Activated CD8-positive, alpha-beta memory T cell treated with anti-CD3 and anti-CD28 coated beads, Interleukin-2, amount 50 U/mL, for 1 hour (primary cell): ENCODE measurements around the gene GNG8.

ENCODE experiments used
- DNase-seq: peaks from one replicate; pipeline ENCODE4 v3.0.0-alpha.2; 2020; ENCODE audit errors: extremely low read depth

The GNG8 gene

GRCh38 chr19:46635920-46636761 is at the start of gene GNG8:
Gene GNG8 (minus strand): TSS chr19:46636202. CDS start chr19:46634682, 1,520 bp downstream.
- no peak for DNase-seq

- DNase-seq, result no peak
These were observed 49.2 kb upstream of the GNG8 start for GRCh38 chr19:46685189-46685588.

GRCh38 chr19:46678110-46678732 is 42.2 kb upstream of the GNG8 start:
- DNase-seq, result no peak

GRCh38 chr19:46674416-46675178 is 38.6 kb upstream of the GNG8 start:
- DNase-seq, result no peak

GRCh38 chr19:46670813-46671212 is 34.8 kb upstream of the GNG8 start:
- DNase-seq, result no peak

- no peak for DNase-seq
These were observed 32.7 kb upstream of the GNG8 start for GRCh38 chr19:46668662-46669061.

- no peak for DNase-seq
These were observed 29.1 kb upstream of the GNG8 start for GRCh38 chr19:46665072-46665471.

- DNase-seq, result peak; percentile 40
These were observed 26.0 kb upstream of the GNG8 start for GRCh38 chr19:46661735-46662592.

- DNase-seq, result peak; percentile 99
These were observed 25.2 kb upstream of the GNG8 start, which contains the start of gene DACT3 for GRCh38 chr19:46661020-46661731. Gene DACT3 (minus strand): TSS chr19:46661182. CDS start chr19:46661064, 118 bp downstream.

- DNase-seq, result no peak
These were observed 24.6 kb upstream of the GNG8 start for GRCh38 chr19:46660551-46661019.

GRCh38 chr19:46660008-46660517 is 24.1 kb upstream of the GNG8 start:
- no peak for DNase-seq

GRCh38 chr19:46659151-46660007 is 23.4 kb upstream of the GNG8 start:
- DNase-seq, result no peak

- DNase-seq, result no peak
These were observed 20.5 kb upstream of the GNG8 start for GRCh38 chr19:46656541-46656940.

- DNase-seq, result no peak
These were observed 18.7 kb upstream of the GNG8 start for GRCh38 chr19:46654621-46655152.

GRCh38 chr19:46650445-46650844 is 14.4 kb upstream of the GNG8 start:
- DNase-seq, result no peak

- DNase-seq, result no peak
These were observed 13.3 kb upstream of the GNG8 start for GRCh38 chr19:46648961-46649960.

- DNase-seq, result no peak
These were observed 12.3 kb upstream of the GNG8 start for GRCh38 chr19:46648060-46648960.
